GM18867 (cell line): ENCODE data around the gene PRPS1L1.

Experiments
- ATAC-seq: cut with Tn5 transposase; IDR thresholded peaks from one replicate; pipeline ENCODE4 v1.9.1; 2021; ENCODE audit warnings: mild to moderate bottlenecking, moderate library complexity; ENCODE audit not compliant: unreplicated experiment

The PRPS1L1 gene

DNA sequence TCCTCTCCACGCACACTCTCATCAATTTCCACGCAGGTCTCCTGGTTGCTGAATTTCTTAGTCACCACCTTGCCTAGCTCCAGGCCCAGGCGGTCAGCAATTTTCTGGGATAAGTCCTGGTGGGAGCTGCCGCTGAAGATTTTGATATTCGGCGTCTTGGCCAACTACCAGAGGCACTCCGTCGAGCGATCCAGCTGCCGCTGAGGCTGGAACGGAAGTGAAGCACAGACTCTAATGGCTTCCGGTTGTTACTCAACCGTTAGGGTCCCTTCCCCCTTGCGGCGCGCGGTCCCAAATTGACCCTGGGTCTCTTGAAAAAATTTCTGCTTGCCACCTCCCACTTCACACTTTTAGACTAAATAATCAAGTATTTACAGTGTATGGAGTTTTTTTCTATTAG, at the start of gene PRPS1L1:
Gene PRPS1L1 (minus strand): TSS at position 219 of the 400 bp plus-strand sequence.
- no peak for ATAC-seq

DNA sequence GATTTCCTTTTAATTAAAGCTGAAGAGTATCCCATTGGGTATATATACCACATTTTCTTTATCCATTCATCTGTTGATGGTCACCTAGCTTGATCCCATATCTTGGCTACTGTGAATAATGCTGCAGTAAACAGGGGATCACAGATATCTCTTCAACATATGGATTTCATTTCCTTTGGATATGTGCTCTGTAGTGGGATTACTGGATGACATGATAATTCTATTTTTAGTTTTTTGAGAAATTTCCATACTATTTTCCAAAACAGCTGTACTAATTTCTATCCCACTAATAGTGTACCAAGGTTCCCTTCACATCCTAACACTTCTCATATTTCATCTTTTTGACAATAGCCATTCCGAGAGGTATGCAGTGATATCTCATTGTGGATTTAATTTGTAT, 48.8 kb upstream of the PRPS1L1 start:
- no peak for ATAC-seq

- no peak for ATAC-seq
These were observed 41.1 kb upstream of the PRPS1L1 start for GRCh38 chr7:18068745-18069144.

GRCh38 chr7:18064242-18064838, 36.7 kb upstream of the PRPS1L1 start:
- ATAC-seq: peak; percentile 65

DNA sequence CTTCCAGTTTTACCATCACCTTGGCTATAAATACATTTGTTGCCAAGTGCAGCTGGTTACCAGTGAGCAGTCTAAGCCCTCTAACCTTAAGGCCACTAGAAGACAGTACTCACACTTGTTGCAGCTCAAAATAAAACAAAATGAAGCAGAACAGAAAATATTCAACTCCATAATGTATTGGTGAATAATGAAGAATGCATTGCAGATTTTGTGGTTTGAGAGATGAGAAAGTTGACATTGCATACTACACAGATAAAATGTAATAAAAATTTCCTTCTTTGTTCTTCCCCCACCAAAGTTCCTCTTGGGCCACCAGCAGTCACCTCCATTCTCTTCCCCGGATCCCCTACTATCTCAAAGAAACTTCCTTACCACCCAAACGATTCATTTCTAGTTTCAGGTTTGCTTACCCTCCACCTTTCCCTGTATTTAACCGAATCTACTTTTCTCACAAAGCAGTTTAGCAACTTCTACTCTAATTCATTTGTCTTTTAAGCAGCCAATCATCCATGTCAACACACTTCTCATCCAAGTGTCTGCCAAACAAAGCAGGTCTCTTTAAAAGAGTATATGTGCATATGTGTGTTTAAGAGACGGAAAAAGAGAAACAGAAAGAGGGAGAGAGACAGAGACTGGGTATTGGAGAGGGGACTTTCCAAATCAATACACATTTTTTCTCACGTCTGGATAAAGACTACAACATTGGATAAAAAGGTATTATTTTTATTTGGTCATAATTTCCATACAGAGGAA, 35.7 kb upstream of the PRPS1L1 start:
- no peak for ATAC-seq

DNA sequence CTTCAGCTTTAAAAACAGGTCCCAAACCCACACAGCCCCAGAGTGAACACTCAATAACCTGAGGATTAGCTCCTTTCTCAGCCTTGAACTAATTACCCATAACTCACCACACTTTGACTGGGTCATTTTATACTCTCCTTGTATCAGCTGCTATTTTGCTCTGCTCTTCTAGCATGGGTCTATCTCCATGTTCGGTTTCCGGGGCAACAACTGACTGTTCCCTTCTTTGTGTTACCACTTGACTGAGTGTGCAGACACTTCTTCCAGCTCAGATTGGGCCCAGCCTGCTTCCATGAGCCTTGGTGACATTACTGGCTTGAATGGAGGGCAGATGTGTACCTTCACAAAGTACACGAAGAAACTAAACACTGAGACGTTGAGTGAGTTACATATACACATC, 31.5 kb upstream of the PRPS1L1 start:
- no peak for ATAC-seq

- ATAC-seq: no peak
These were observed 26.3 kb upstream of the PRPS1L1 start for GRCh38 chr7:18053941-18054340.

GRCh38 chr7:18053177-18053928, 25.7 kb upstream of the PRPS1L1 start:
- no peak for ATAC-seq

- no peak for ATAC-seq
These were observed 21.6 kb upstream of the PRPS1L1 start for GRCh38 chr7:18049262-18049661.

- no peak for ATAC-seq
These were observed 19.0 kb upstream of the PRPS1L1 start for GRCh38 chr7:18046601-18047000.

DNA sequence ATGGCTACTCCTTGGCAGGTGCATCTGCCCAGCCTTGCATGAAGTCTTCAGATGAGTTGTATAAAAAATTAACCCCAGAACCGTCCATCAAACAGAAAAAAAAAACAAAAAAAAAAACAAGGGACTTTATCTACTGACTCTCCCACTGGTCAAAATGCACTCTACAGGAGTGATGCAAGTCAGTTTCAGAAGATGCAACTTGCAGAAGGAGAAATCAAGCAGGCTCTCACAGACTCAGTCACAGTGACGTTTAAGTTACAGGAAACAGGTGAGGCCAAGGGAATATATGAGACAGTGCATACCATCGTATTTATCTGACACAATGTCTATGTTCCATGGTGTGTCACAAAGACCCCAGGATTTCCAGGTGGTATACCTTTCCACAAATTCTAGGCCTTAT, 17.5 kb upstream of the PRPS1L1 start:
- no peak for ATAC-seq

DNA sequence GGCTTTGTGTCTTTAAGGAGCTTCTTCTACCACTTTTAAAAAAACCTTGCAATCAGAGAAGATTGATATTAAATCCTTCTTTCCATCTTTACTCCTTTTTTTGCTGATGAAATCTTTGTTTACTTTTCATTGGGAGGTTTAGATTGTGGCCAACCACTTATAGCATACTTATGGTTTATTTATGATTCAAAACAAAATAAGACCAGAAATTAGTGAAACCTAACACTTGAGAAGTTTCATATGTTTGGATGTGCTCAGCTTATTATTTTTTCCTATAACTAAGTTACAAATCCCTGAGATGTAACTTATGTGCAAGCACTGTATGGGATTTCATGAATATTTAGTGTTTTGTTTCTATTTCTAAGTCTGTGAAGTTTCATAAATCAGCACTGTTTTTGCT, 13.5 kb upstream of the PRPS1L1 start:
- ATAC-seq: no peak

DNA sequence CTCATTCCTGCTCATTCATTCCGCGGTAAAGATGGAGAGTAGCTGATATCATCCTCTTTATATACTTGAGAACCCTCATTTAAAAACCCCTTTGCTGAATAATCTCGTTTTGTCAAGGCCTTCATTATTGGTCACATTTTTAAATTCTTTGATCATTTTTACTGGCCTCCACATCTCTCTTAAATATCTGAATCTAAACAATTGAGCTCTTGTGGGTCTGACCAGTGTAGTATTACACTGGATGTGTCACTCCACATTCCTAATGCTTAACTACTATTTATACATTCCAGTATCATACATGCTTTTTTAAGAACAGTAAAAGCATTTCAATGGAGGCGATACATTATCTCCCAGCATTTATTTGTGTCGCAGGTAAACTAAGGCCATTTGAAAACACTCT, 12.6 kb upstream of the PRPS1L1 start:
- no peak for ATAC-seq

- ATAC-seq: no peak
These were observed 10.7 kb upstream of the PRPS1L1 start for GRCh38 chr7:18038382-18038781.

DNA sequence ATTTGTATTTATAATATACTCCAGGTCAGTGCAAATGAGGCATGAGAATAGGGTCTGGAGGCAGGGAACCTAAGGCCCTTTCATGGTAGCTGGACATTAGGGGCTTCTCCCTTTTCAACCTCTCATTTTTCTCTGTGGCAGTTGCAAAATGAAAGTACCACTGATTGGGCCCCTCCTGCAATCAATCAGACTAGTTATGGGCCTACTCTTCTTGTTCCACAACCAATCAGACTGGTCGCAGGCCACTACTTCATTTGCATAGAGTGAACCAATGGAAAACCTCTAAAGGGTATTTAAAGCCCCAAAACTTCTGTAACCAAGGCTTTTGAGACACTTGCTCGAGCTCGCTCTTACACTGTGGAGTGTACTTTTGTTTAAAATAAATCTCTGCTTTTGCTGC, 10.0 kb upstream of the PRPS1L1 start:
- no peak for ATAC-seq

GRCh38 chr7:18036783-18037182, 9.1 kb upstream of the PRPS1L1 start:
- ATAC-seq: no peak

DNA sequence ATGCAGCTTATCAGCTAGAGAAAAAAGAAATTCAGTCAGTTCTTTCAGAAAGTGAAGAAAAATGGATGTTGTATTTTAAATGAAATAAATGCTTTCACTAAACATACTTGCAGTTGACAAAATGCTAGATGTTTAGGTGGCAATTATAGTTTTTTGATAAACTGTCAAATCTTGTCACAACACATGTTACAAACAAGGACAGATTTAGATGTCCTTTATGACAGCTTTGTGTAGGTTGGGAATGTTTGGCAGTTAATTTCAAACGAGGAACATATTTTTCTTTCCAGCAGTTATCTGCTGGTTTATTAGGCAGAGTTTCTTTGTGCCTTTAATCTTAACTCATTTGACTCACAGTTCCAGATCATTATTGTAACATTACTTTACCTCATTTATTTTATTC, 3.1 kb upstream of the PRPS1L1 start:
- no peak for ATAC-seq

- ATAC-seq: no peak
These were observed 7.4 kb downstream of the PRPS1L1 start for GRCh38 chr7:18020138-18020715.

GRCh38 chr7:18019555-18019954, 8.1 kb downstream of the PRPS1L1 start:
- ATAC-seq: no peak

DNA sequence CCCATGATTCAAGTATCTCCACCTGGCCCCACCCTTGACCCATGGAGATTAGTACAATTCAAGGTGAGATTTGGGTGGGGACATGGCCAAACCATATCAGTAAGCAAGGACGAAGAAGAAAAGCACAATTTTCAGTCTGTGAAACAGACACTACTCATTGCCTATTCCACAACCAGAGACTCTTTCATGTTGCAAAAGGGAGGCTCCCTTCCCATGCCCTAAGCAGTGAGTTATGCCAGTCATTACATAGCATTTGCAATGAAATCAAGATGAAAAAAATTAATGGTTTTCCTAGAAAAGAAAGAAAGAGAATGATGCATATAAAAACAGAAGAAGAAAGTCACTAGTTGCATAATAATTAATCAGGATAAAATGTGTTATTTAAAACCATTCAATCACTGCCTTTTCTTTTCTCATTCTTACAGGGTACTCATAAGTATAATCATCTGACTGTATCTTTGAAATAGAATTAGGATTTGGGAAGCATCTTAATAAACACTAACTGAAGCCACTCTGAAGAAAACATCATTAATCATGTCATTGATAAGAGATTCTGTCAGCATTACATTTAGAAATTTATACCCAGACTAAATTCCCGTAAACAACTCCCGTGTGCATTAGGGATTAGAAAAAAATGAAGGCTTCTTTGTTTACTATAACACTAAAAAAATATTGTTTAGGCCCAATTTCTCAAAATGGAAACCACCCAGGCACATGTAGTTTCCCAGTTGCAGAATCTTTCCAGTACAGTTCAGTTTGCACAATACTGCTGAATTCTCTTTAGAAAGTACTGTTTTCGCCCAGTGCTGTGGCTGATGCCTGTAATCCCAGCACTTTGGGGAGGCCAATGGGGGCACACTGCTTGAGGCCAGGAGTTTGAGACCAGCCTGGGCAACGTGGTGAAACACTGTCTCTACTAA, 9.1 kb downstream of the PRPS1L1 start:
- no peak for ATAC-seq
